Dermis microvascular lymphatic vessel endothelial cell (primary cell): Measurements from ENCODE around the gene VPS4A. TPM values are rescaled to one million over a fixed set of nuclear protein-coding genes. Genes with fewer than 3 reads are reported as not detected.

Experiments
- DNase-seq, 2 donors: peaks; one replicate each; pipeline versions ENCODE4 v3.0.0 to v3.0.0-alpha.2; 2010; ENCODE audit warnings: low read depth in 2 of 2
- total RNA-seq: library from RNA; depleted of rRNA; stranded (reverse); fragments of >200 nt; gene quantifications from 2 replicates; pipeline ENCODE4 v1.2.1, GENCODE V29; 2014

Gene VPS4A
- total RNA-seq, 1 donor from 2014 or later, result 27.3 TPM

DNA sequence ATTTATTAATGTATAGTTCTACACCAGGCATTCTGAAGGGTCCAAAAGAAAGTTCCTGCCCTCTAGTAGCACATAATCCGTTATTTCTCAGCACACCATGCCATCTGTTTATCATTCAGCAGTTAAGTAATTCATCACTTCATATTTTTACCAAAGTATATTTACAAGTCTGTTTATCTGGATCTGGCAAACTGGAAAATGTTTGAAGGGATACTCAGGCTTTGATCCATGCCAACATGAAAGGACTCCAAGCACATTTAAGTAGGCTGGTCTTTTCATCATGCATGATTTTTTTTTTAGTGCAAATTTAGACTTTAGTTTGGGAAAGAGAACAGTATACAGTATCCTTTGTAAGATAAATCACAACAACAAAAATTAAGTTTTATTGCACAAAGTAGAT lies 4.1 kb upstream of the VPS4A start:
- DNase-seq, result no peak

GRCh38 chr16:69307856-69308255 lies 3.3 kb upstream of the VPS4A start:
- DNase-seq, result no peak

- DNase-seq, result peak in 1 of 2 donors; percentile 6
Measured at GRCh38 chr16:69309316-69309715, 1.8 kb upstream of the VPS4A start.

DNA sequence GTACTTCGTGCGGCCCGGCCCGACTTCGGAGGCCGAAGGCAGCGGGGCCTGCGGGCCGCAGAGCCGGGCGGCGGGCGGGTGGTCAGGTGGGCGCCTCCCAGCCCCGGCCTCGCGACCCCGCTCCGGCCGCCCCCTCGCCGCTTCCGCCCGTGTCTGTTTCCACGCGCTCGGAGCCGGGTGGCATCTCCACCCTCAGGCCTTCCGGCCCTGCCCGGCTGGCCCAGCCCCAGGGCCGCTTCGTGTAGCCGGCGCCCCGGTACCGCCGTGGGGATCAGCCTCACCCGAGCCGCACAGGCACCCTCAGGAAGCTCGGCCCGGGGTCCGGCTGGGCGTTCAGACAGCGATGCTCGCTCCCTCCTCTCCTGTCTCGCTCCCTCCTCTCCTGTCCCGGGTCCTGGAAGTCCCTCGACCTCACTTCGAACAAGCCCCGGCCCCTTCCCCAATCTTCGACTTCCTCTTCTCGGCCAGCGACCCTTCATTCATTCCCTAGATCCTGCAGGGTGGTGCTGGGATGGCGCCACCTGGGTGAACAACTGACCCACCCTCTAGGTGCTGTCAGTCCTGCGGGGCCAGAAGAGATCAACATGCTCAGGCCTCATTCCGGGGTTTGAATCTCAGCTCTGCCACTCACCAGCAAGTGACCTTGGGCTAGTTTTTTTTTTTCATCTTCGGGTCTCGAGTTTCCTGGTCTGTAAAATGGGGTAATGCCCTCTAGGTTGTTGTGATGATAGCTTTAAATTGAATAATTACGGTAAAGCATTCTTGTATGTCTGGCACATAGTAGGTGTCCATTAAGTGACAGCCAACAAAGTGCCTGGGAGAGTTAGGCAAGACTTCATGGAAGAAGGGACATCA lies 610 bp downstream of the VPS4A start:
- DNase-seq, result peak in 1 of 2 donors; percentile 47

DNA sequence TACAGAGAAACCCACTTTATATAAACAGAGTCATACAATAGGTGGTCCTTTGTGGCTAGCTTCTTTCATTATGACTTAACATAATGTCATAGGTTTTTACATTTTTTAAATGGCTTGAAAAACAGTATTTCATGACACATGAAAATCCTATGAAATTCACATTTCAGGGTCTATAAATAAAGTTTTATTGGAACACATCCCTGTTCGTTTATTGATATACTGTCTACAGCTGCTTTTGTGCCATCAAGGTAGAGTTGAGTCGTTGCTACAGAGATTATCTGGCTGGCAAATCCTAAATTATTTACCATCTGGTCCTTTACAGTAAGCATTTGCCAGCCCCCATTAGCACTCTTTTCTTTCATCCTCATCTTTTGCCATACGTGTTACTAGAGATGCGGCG lies 2.3 kb downstream of the VPS4A start:
- DNase-seq, result no peak

GRCh38 chr16:69314534-69314933 lies 3.4 kb downstream of the VPS4A start:
- no peak for DNase-seq

GRCh38 chr16:69315486-69316311 lies 4.5 kb downstream of the VPS4A start:
- DNase-seq, result no peak

DNA sequence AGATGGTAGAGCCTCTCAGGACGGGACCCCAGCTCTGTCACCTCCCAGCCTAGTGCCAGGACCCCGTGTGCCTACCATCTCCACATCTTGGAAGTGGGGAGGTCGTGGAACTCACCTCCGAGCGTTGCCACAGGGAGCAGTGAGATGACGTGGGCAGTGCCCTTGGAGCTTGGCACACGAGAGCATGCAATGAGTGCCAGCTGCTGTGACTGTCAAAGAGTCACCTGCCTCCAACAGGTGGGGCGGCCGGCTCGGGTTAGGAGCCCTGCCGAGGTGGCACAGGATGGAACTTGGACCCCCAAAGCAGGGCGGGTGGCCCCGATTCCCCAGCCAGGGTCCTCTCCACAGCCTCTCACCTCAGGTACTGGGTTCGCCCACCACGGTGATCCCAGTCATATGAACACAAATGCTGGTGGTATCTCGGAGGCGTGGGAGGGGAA lies 5.5 kb downstream of the VPS4A start:
- DNase-seq, result no peak

- no peak for DNase-seq
Measured at GRCh38 chr16:69318177-69318910, 7.2 kb downstream of the VPS4A start.

GRCh38 chr16:69318911-69319289 lies 7.8 kb downstream of the VPS4A start:
- no peak for DNase-seq

GRCh38 chr16:69319381-69319780 lies 8.2 kb downstream of the VPS4A start:
- no peak for DNase-seq

- no peak for DNase-seq
Measured at GRCh38 chr16:69319826-69320739, 8.9 kb downstream of the VPS4A start.

GRCh38 chr16:69320740-69321073 lies 9.6 kb downstream of the VPS4A start:
- no peak for DNase-seq

DNA sequence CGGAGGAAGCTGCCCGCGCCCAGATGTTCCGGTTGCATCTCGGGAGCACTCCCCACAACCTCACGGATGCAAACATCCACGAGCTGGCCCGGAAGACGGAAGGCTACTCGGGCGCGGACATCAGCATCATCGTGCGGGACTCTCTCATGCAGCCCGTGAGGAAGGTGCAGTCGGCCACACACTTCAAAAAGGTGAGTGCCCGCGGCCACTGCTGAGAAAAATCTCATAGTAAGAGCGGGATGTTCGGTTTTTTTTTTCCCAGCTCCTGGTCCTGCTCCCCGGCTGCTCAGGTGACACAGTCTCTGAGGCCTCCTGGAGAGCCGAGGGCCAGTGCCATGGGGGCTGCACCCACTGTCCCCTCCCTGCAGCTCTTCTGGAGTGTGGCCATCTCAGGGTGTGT lies 9.9 kb downstream of the VPS4A start:
- no peak for DNase-seq

GRCh38 chr16:69322343-69322742 lies 11.2 kb downstream of the VPS4A start:
- DNase-seq, result no peak

DNA sequence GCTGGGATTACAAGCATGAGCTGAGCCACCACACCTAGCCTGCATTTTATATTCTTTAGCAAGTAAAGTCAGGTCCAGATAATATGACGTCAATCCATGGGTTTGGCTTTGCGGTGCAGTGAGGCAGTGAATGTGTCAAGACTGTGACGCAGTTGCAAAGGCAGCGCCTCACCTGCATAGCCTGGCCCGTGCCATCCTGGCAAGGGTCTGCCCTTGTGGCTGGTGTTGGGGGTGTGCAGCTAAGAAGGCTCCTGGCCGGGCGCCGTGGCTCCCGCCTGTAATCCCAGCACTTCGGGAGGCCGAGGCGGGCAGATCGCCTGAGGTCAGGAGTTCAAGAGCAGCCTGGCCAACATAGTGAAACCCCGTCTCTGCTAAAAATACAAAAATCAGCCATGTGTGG lies 12.3 kb downstream of the VPS4A start:
- DNase-seq, result no peak

DNA sequence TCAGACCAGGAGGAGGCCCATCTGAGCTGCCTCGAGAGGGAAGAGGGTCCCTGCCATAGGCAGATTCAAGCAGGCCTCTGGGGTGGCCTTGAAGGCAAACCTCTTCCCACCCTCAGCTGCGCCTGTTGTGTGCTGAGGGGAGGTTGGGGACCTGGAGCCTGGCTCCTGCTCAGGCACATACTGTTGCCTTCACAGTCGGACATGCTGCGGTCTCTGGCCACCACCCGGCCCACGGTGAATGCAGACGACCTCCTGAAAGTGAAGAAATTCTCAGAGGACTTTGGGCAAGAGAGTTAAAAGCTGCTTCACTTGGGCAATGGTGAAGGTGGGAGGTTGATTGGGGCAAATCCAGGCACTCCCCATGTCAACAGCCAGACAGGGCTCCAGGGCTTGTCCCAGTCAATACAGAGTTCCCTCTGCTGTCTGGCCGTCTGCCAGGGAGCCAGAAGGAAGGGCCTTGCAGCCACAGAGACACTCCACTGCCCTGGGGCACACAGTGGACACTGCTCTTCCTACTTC lies 12.9 kb downstream of the VPS4A start:
- no peak for DNase-seq

DNA sequence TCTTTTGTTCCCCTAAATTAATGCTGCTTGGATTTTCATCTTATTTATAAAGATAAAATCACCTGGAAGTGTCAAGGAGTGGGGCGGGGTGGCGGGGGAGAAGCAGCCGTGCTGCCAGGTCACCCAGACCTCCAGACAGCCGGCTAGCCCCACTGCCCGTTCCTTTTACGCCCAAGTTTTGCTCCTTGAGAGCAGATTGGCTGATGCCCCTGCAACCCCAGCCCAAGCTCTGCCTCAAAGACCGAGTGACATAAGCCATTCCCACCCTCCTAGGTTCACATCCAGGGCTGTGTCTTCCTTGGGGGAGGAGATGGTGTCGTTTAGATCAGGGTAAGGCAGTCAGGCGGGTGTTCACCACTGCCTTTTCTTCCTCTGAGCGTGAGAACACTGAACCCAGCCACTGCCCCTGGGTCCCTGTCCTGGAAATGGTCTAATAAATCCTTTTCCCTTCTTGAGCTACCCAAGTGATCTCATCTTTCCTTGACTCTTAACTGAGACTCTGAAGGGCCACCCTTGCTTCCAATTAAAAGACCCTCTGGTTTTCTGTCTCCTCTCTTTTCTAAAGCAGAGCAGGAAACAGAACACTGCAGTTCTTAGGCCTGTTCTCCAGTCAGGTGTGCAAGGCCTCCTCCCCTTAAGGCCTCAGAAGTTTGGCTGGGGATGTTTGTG lies 13.6 kb downstream of the VPS4A start:
- DNase-seq, result no peak

DNA sequence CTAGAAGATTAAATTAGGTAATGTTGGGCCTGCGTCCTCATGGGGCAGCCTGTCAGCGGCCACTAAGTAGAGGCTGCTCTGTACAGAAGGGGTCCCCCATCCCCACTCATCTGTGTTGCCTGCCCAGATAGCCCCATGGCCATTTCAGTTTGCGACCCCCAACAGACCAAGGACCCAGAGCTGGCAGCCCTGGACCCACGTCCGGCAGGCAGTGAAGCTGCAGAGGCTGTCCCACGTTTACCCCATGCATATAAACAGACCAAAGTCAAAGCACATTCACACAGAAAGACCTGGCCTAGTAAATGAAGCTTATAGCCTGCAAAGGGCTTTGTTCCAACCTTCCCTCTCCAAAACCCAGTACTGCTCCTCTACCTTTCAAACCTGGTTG lies 14.6 kb downstream of the VPS4A start:
- no peak for DNase-seq

- peak; percentile 22 to 73 for DNase-seq
Measured at GRCh38 chr16:69326172-69326873, 15.2 kb downstream of the VPS4A start.
